ENCODE measurements around the gene NFIL3. TPM values are rescaled to one million over a fixed set of nuclear protein-coding genes. Genes with fewer than 3 reads are reported as not detected.

Gene NFIL3
- total RNA-seq, 1 experiment from 2014 or later, result 9.3 TPM

DNA sequence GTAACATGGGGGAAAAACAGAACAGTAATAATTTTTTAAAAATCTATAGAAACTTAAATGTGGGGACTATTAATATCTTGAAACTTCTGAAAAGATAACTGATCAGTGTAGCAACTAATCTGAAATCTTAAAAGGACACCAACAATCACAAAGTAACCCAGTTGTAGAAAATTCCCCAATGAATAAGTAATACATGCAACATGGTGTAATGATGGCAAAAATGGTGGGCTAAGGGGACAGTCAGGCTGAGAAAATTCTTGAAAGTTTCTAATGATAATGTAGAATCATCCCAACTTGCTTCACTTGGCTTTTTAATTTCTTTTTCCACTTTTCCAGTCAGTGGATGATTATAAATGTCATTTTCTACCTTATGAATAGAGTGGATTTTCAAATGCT lies 5.4 kb downstream of the NFIL3 start:
- ChIA-PET CTCF (interaction anchor here (0.6 kb wide), 1 partner anchor 267 kb away, joined by 3 read pairs; no protein-coding TSS in a partner anchor), POLR2A (ENCODE audit: unreplicated experiment) (interaction anchor here (0.7 kb wide), 1 partner anchor 406 kb away, joined by 4 read pairs; no protein-coding TSS in a partner anchor)
- no TSS peak for BruUV-seq (replicated peaks)
- peaks cover 96% of the 10 kb centered on the region for H3K79me2 ChIP-seq (ENCODE audit: low read depth)
- TF ChIP-seq EZH2 (IDR thresholded peaks at IDR 0.05; ENCODE audit: low read depth), result no peak
- H3K4me3 ChIP-seq, result no peak overlapping the region
- H3K36me3 ChIP-seq (ENCODE audit: low read depth), result no peaks in the 10 kb centered on the region
- H3F3A ChIP-seq (ENCODE audit: insufficient read depth, low read depth), result peaks cover 31% of the 10 kb centered on the region
- no peak for DNase-seq
- no peaks in the 10 kb centered on the region for H3K27me3 ChIP-seq (ENCODE audit: insufficient read depth, low read depth)
- peaks cover 59% of the 10 kb centered on the region for H3K4me1 ChIP-seq (replicated peaks; ENCODE audit: insufficient read depth)
- no peak overlapping the region for H2AFZ ChIP-seq
- peak overlapping the region; percentile 99 for H3K27ac ChIP-seq
- intact Hi-C loops (cut with micrococcal nuclease; ENCODE audit: unreplicated experiment), result no loop called here
- H4K20me1 ChIP-seq (ENCODE audit: insufficient read depth), result no peaks in the 10 kb centered on the region
- no peaks in the 10 kb centered on the region for H3K9me2 ChIP-seq (ENCODE audit: insufficient read depth)
- peak overlapping the region; percentile 73; the same call in 1 of the 2 replicates for H3K4me2 ChIP-seq
- H3K9me3 ChIP-seq (ENCODE audit: insufficient read depth, low read depth), result no peaks in the 10 kb centered on the region

DNA sequence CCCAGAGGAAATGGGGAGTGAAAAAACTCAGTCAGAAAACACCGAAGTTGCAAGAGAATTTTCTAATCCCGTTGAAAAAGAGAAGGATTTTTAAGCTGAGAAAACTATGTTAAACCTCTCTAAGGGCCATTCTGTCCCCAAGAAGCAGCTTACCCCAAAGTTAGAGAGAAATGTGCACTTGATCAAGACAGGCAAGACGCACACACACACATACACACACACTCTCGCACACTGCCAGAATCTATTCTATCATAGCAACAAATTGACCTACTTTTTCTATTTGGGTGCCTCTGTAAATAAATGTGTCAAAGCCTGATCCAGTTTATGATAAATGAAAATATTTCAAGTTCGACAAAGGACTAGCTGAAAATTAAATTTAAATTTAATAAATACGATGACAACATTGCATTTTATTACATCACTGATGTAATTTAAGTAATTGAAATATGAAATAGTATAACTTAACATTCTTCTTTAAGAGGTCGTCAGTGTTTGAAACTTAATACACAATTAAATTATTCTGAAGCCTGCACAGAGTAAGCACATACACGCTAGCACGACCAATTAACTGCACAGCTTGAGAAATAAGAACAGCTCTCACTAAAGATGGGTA lies 5.9 kb downstream of the NFIL3 start:
- Histone ChIP-seq H2AFZ (no peak overlapping the region), H3K4me2 (no peak overlapping the region), H3K36me3 (ENCODE audit: low read depth) (no peaks in the 10 kb centered on the region), H3F3A (ENCODE audit: insufficient read depth, low read depth) (peaks cover 29% of the 10 kb centered on the region), H3K27ac (peak overlapping the region; percentile 99; the same call in 1 of the 2 replicates), H3K9me2 (ENCODE audit: insufficient read depth) (no peaks in the 10 kb centered on the region), H3K79me2 (ENCODE audit: low read depth) (peaks cover 96% of the 10 kb centered on the region), H3K4me3 (no peak overlapping the region), H3K4me1 (replicated peaks; ENCODE audit: insufficient read depth) (peaks cover 59% of the 10 kb centered on the region), H3K27me3 (ENCODE audit: insufficient read depth, low read depth) (no peaks in the 10 kb centered on the region), H3K9me3 (ENCODE audit: insufficient read depth, low read depth) (no peaks in the 10 kb centered on the region), H4K20me1 (ENCODE audit: insufficient read depth) (no peaks in the 10 kb centered on the region)
- intact Hi-C loops (cut with micrococcal nuclease; ENCODE audit: unreplicated experiment), result no loop called here
- ChIA-PET CTCF (interaction anchor here (0.6 kb wide), 1 partner anchor 267 kb away, joined by 3 read pairs; no protein-coding TSS in a partner anchor), POLR2A (ENCODE audit: unreplicated experiment) (interaction anchor here (0.7 kb wide), 1 partner anchor 406 kb away, joined by 4 read pairs; no protein-coding TSS in a partner anchor)
- no TSS peak for BruUV-seq (replicated peaks)
- TF ChIP-seq, protein P1, sequence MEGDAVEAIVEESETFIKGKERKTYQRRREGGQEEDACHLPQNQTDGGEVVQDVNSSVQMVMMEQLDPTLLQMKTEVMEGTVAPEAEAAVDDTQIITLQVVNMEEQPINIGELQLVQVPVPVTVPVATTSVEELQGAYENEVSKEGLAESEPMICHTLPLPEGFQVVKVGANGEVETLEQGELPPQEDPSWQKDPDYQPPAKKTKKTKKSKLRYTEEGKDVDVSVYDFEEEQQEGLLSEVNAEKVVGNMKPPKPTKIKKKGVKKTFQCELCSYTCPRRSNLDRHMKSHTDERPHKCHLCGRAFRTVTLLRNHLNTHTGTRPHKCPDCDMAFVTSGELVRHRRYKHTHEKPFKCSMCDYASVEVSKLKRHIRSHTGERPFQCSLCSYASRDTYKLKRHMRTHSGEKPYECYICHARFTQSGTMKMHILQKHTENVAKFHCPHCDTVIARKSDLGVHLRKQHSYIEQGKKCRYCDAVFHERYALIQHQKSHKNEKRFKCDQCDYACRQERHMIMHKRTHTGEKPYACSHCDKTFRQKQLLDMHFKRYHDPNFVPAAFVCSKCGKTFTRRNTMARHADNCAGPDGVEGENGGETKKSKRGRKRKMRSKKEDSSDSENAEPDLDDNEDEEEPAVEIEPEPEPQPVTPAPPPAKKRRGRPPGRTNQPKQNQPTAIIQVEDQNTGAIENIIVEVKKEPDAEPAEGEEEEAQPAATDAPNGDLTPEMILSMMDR (conservative IDR thresholded peaks at IDR 0.05), result no peak
- no peak for TF ChIP-seq EZH2 (IDR thresholded peaks at IDR 0.05; ENCODE audit: low read depth)
- DNase-seq, result no peak

DNA sequence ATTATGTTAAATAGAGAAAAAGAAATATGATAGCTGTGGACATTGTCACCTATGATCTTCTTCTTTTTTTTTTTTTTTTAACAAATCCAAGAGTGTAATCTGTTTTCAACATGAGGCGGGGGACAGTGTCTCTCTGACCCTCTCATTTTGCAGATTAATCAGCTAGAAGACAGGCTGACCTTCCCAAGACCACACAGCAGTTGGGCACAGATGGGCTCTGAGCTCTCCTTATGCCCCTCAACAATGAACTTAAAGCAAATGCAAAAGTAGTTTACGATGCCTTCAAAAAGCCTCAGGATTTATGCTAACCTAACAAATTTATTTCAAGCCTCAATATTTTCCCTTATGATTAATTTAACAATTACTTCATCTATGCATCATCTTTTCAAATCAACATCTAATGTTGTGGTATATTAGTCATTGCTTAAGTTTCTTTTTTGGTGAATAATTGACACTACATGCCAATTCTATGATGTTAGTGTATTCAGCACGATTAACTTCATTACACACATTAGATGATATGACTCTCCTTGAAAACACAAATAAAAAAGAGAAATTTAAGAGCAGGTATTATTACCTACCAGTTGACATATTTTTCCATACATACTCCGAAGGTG lies 7.4 kb downstream of the NFIL3 start:
- no peaks in the 10 kb centered on the region for H3K36me3 ChIP-seq (ENCODE audit: low read depth)
- H3K27ac ChIP-seq, result peak overlapping the region; percentile 10; the same call in 1 of the 2 replicates
- intact Hi-C loops (cut with micrococcal nuclease; ENCODE audit: unreplicated experiment), result no loop called here
- ChIA-PET POLR2A (ENCODE audit: unreplicated experiment) (no interaction called here), CTCF (interaction anchor here (0.6 kb wide), 1 partner anchor 311 kb away, joined by 3 read pairs; no protein-coding TSS in a partner anchor)
- H2AFZ ChIP-seq, result no peak overlapping the region
- H3K9me3 ChIP-seq (ENCODE audit: insufficient read depth, low read depth), result no peaks in the 10 kb centered on the region
- BruUV-seq (replicated peaks), result no TSS peak
- no peaks in the 10 kb centered on the region for H3K9me2 ChIP-seq (ENCODE audit: insufficient read depth)
- TF ChIP-seq, protein P1 (conservative IDR thresholded peaks at IDR 0.05), result no peak
- no peak for TF ChIP-seq EZH2 (IDR thresholded peaks at IDR 0.05; ENCODE audit: low read depth)
- H3K27me3 ChIP-seq (ENCODE audit: insufficient read depth, low read depth), result no peaks in the 10 kb centered on the region
- H4K20me1 ChIP-seq (ENCODE audit: insufficient read depth), result no peaks in the 10 kb centered on the region; the same call in 1 of the 2 replicates
- H3K4me1 ChIP-seq (replicated peaks; ENCODE audit: insufficient read depth), result peaks cover 54% of the 10 kb centered on the region
- peaks cover 28% of the 10 kb centered on the region for H3F3A ChIP-seq (ENCODE audit: insufficient read depth, low read depth)
- DNase-seq, result peak in 1 of 2 experiments; percentile 60
- no peak overlapping the region for H3K4me3 ChIP-seq
- peak overlapping the region; percentile 17; the same call in 1 of the 2 replicates for H3K4me2 ChIP-seq
- H3K79me2 ChIP-seq (ENCODE audit: low read depth), result peaks cover 87% of the 10 kb centered on the region

Data from PC-9 (cell line).